Neural cell (in vitro differentiated cells): ENCODE measurements around the gene MALL. TPM values are rescaled to one million over a fixed set of nuclear protein-coding genes. Genes with fewer than 3 reads are reported as not detected.

Source experiments
- H2AFZ ChIP-seq: fragments of 200-600, 300-800 bp; sonication (generic), shearing (Covaris generic); 2 replicates; pipeline ENCODE4 v1.6.0; 2014; ENCODE audit warnings: low read depth, mild to moderate bottlenecking, antibody characterized with exemption, low read length, moderate library complexity
- H3F3A ChIP-seq: fragments of 200-600 bp; shearing (Covaris generic); 2 replicates; pipeline ENCODE4 v1.6.1; 2016; ENCODE audit warnings: mild to moderate bottlenecking, moderate library complexity, mixed read lengths, antibody characterized with exemption, low read length; ENCODE audit not compliant: insufficient read depth, poor library complexity, severe bottlenecking
- H3K27ac ChIP-seq: fragments of 200-600, 300-800 bp; sonication (generic), shearing (Covaris generic); 2 replicates; pipeline ENCODE4 v1.5.1; 2014; ENCODE audit warnings: mild to moderate bottlenecking, low read length, moderate library complexity
- H3K27me3 ChIP-seq: fragments of 300-800, 200-600 bp; sonication (generic), shearing (Covaris generic); 2 replicates; pipeline ENCODE4 v1.6.0; 2014; ENCODE audit warnings: mild to moderate bottlenecking, low read depth, low read length, moderate library complexity; ENCODE audit not compliant: insufficient read depth
- H3K36me3 ChIP-seq: fragments of 300-800, 200-600 bp; sonication (generic), shearing (Covaris generic); 2 replicates; pipeline ENCODE4 v1.5.1; 2014; ENCODE audit warnings: mild to moderate bottlenecking, antibody characterized with exemption, low read length, moderate library complexity; ENCODE audit not compliant: insufficient read depth
- H3K4me2 ChIP-seq: fragments of 300-800, 200-600 bp; sonication (generic), shearing (Covaris generic); 2 replicates; pipeline ENCODE4 v1.6.0; 2014; ENCODE audit warnings: mild to moderate bottlenecking, low read length
- H3K4me3 ChIP-seq: fragments of 300-800, 200-600 bp; sonication (generic), shearing (Covaris generic); 2 replicates; pipeline ENCODE4 v1.5.1; 2014; ENCODE audit warnings: mild to moderate bottlenecking, low read length, moderate library complexity
- H3K79me2 ChIP-seq: fragments of 200-600 bp; shearing (Covaris generic); replicated peaks from 2 replicates; pipeline ENCODE4 v1.6.0; 2014; ENCODE audit warnings: mild to moderate bottlenecking, low read length, moderate library complexity; ENCODE audit not compliant: insufficient read depth
- H3K9ac ChIP-seq: fragments of 300-800, 200-600 bp; sonication (generic), shearing (Covaris generic); 2 replicates; pipeline ENCODE4 v1.6.1; 2016; ENCODE audit warnings: mild to moderate bottlenecking, low read length, mixed read lengths
- H3K9me2 ChIP-seq: fragments of 200-600 bp; shearing (Covaris generic); 2 replicates; pipeline ENCODE4 v1.6.1; 2016; ENCODE audit warnings: mild to moderate bottlenecking, low read length, mixed read lengths; ENCODE audit not compliant: insufficient read depth
- H3K9me3 ChIP-seq: fragments of 200-600, 300-800 bp; sonication (generic), shearing (Covaris generic); 2 replicates; pipeline ENCODE4 v1.6.1; 2016; ENCODE audit warnings: mild to moderate bottlenecking, mixed run types, low read length, moderate library complexity, mixed read lengths
- H4K20me1 ChIP-seq: fragments of 200-600 bp; shearing (Covaris generic); 2 replicates; pipeline ENCODE4 v1.6.1; 2016; ENCODE audit warnings: mild to moderate bottlenecking, mixed run types; ENCODE audit not compliant: insufficient read depth
- CTCF ChIP-seq: fragments of 450-650 bp; IDR thresholded peaks from 2 replicates; pipeline ENCODE4 v1.5.1; 2014; ENCODE audit warnings: antibody characterized with exemption, mild to moderate bottlenecking, moderate library complexity; ENCODE audit not compliant: poor library complexity, severe bottlenecking
- EP300 ChIP-seq: fragments of 450-650 bp; conservative IDR thresholded peaks from 2 replicates; pipeline ENCODE4 v1.6.1; 2014; ENCODE audit warnings: antibody characterized with exemption, mild to moderate bottlenecking, moderate library complexity; ENCODE audit not compliant: poor library complexity, severe bottlenecking
- EZH2 ChIP-seq: fragments of 200-600, 300-800 bp; shearing (Covaris generic), sonication (generic); IDR thresholded peaks from 2 replicates; pipeline ENCODE4 v1.6.1; 2014; ENCODE audit warnings: antibody characterized with exemption, low read length, borderline replicate concordance, mild to moderate bottlenecking; ENCODE audit not compliant: insufficient read depth, poor library complexity, severe bottlenecking
- MXI1 ChIP-seq: fragments of 450-650 bp; conservative IDR thresholded peaks from 2 replicates; pipeline ENCODE4 v1.6.1; 2014; ENCODE audit warnings: antibody characterized with exemption, mild to moderate bottlenecking; ENCODE audit not compliant: poor library complexity, severe bottlenecking
- POLR2AphosphoS5 ChIP-seq: IDR thresholded peaks from 2 replicates; pipeline ENCODE4 v1.6.1; 2012
- RAD21 ChIP-seq: fragments of 450-650 bp; conservative IDR thresholded peaks from 2 replicates; pipeline ENCODE4 v1.6.1; 2014; ENCODE audit warnings: antibody characterized with exemption, mild to moderate bottlenecking, moderate library complexity
- REST ChIP-seq: IDR thresholded peaks from 2 replicates; pipeline ENCODE4 v1.6.1; 2012; ENCODE audit warnings: borderline replicate concordance
- SMC3 ChIP-seq: fragments of 450-650 bp; conservative IDR thresholded peaks from 2 replicates; pipeline ENCODE4 v1.6.1; 2014; ENCODE audit warnings: antibody characterized with exemption, mild to moderate bottlenecking, moderate library complexity; ENCODE audit not compliant: poor library complexity
- TAF1 ChIP-seq: IDR thresholded peaks from 2 replicates; pipeline ENCODE4 v1.6.1; 2012; ENCODE audit warnings: low read depth
- polyA plus RNA-seq: library from polyadenylated mRNA; depleted of rRNA; stranded (reverse); fragments of >200 nt; gene quantifications from 2 replicates; pipeline ENCODE4 v1.2.3, GENCODE V29; 2014

MALL gene
- polyA plus RNA-seq, 1 donor from 2014 or later = not detected

DNA sequence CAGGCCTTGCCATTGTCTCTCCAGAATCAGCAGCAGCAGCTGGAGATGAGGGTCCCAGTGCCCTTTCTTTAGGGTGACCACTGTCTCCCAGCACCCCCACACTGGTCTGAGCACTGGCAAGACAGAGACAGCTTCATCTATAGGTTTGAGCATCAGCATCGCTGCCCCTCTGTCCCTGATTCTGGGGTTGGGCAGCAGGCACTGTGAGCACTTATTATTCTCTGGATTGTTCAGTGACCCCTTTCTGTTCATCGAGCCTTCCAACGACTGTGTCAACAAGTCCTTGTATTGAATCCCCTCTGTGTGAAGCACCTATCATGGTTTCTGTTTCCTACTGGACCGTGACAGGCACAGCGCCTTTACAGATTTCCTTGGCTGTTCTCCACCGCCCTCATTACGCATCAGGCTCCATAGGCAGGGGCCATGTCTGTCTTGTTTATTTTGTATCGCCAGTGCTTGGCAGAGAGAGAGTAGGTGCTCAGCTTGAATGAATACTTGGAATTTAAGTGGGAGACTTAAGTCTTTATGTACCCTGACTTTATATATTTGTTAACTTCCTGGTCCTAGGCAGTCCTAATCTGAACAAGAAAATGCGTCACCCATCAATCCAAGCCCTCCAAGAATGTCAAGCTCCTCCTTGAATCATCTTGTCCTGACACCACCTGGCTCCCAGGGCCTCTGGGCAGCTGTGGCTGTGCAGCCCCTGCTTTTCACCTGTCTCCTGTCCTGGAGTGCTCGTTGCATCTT lies 11.4 kb downstream of the MALL start:
- no peaks in the 10 kb centered on the region for H3K9me3 ChIP-seq
- no peak overlapping the region for H3K27ac ChIP-seq
- H3K9ac ChIP-seq = no peak overlapping the region
- no peaks in the 10 kb centered on the region for H3K36me3 ChIP-seq
- TF ChIP-seq TAF1 (no peak), REST (no peak), RAD21 (no peak), SMC3 (no peak), EP300 (no peak), CTCF (no peak), EZH2 (no peak), POLR2AphosphoS5 (no peak), MXI1 (no peak)
- H3K4me2 ChIP-seq = no peak overlapping the region
- no peaks in the 10 kb centered on the region for H3K27me3 ChIP-seq
- H3K79me2 ChIP-seq = no peaks in the 10 kb centered on the region
- H3F3A ChIP-seq = no peaks in the 10 kb centered on the region
- no peaks in the 10 kb centered on the region for H4K20me1 ChIP-seq
- H3K9me2 ChIP-seq = no peaks in the 10 kb centered on the region
- H3K4me3 ChIP-seq = no peak overlapping the region
- no peak overlapping the region for H2AFZ ChIP-seq

DNA sequence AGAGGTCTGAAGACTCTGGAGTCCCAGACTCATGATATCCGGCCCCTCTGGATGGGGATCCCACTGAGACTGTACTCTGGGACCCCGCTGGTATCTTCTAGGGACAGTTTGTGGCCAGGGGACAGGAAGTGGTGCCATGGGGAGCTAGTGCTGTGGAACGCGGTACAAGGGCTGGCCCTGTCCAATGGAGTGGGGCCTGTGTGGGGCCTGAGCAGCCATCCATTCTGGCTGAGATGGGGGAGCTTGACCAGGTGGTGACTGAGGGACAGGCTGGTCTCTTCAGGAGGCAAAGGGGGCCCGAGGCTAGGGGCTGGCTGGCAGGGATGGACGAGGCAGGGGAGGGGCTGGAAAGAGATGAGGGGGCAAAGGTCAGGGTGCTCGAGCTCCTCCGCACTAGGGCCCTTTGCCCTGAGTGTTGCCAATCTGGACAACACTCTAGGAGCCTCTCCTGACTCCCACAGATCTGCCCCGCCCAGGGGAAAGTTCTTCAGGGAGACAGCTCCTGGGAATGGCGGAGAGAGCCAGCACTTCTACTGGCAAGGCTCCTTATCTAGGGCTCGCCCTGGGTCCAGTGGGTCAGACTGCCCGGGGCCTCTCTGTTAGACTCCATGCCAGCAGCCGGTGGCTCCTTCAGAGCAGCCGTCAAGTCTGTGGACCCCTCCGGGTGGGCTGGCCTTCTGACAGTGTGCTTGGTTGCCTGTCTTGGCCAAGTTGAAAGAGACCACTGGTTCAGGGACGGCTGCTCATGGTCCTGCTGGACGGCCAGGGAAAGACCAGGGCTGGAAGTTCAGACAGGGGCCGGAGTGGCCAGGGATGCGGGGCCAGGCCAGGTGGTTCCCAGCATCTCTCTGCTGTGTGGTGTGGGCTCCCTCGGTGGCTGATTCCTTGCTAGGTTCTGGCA lies 12.3 kb downstream of the MALL start:
- Histone ChIP-seq H2AFZ (no peak overlapping the region), H3K9me3 (no peaks in the 10 kb centered on the region), H3K9ac (no peak overlapping the region), H4K20me1 (no peaks in the 10 kb centered on the region), H3K27me3 (no peaks in the 10 kb centered on the region), H3F3A (no peaks in the 10 kb centered on the region), H3K27ac (no peak overlapping the region), H3K4me2 (no peak overlapping the region), H3K79me2 (no peaks in the 10 kb centered on the region), H3K36me3 (no peaks in the 10 kb centered on the region), H3K9me2 (no peaks in the 10 kb centered on the region), H3K4me3 (no peak overlapping the region)
- no peak for TF ChIP-seq MXI1
- no peak for TF ChIP-seq EP300
- TF ChIP-seq SMC3 = no peak
- TF ChIP-seq RAD21 = no peak
